Omental fat pad (tissue), 4 donors: ENCODE data around the gene RGS19. TPM values are rescaled to one million over a fixed set of nuclear protein-coding genes. Genes with fewer than 3 reads are reported as not detected.

Experiments used
- ATAC-seq: fragments of 150-250 bp; one replicate; pipeline ENCODE4 v1.9.1; 2016; ENCODE audit warnings: mild to moderate bottlenecking, moderate library complexity; ENCODE audit not compliant: low FRiP score
- DNase-seq: peaks from one replicate; pipeline ENCODE4 v3.0.0-alpha.2; 2019; ENCODE audit warnings: low spot score
- CTCF ChIP-seq, 3 donors: fragments of 450-650 bp; IDR thresholded peaks; one replicate each; pipeline ENCODE4 v1.5.1; 2016 to 2017; ENCODE audit warnings: antibody characterized with exemption in 3 of 3, mild to moderate bottlenecking in 3 of 3, moderate library complexity in 2 of 3
- total RNA-seq, 4 donors: library from RNA; depleted of rRNA; stranded (reverse); fragments of >200 nt; gene quantifications; one replicate each; pipeline ENCODE4 v1.1.0, GENCODE V29; 2016

The RGS19 gene
- total RNA-seq, 4 donors from 2014 or later: 14.0 to 45.1 (median 29.3) TPM

GRCh38 chr20:64101731-64102621 lies 22.7 kb upstream of the RGS19 start:
- DNase-seq (no peak), ATAC-seq (no peak)
- peak in 1 of 3 donors; percentile 24 for TF ChIP-seq CTCF (IDR thresholded peaks at IDR 0.05)

GRCh38 chr20:64100946-64101688 lies 21.8 kb upstream of the RGS19 start:
- no peak for ATAC-seq
- no peak for DNase-seq
- TF ChIP-seq CTCF (IDR thresholded peaks at IDR 0.05): no peak

- TF ChIP-seq CTCF (IDR thresholded peaks at IDR 0.05): no peak
- ATAC-seq (no peak), DNase-seq (no peak)
Measured at GRCh38 chr20:64100566-64100888, 21.2 kb upstream of the RGS19 start.

GRCh38 chr20:64099880-64100565 lies 20.7 kb upstream of the RGS19 start:
- ATAC-seq (no peak), DNase-seq (no peak)
- no peak for TF ChIP-seq CTCF (IDR thresholded peaks at IDR 0.05)

GRCh38 chr20:64099086-64099786 lies 19.9 kb upstream of the RGS19 start:
- ATAC-seq: no peak
- TF ChIP-seq CTCF (IDR thresholded peaks at IDR 0.05): no peak
- no peak for DNase-seq

- ATAC-seq (no peak), DNase-seq (no peak)
- TF ChIP-seq CTCF (IDR thresholded peaks at IDR 0.05): no peak
Measured at GRCh38 chr20:64098471-64099013, 19.2 kb upstream of the RGS19 start.
